Stromal cell of bone marrow (primary cell): Measurements from ENCODE around the gene CYP1A1.
"Not testable (repeated sequence)": the region's sequence is repeated elsewhere in the genome, so short reads cannot be mapped to it uniquely, and the experiment has no call there.

Experiments
- DNase-seq: peaks from one replicate; pipeline ENCODE4 v3.0.0-alpha.2; 2012; ENCODE audit warnings: low read depth

CYP1A1 gene

DNA sequence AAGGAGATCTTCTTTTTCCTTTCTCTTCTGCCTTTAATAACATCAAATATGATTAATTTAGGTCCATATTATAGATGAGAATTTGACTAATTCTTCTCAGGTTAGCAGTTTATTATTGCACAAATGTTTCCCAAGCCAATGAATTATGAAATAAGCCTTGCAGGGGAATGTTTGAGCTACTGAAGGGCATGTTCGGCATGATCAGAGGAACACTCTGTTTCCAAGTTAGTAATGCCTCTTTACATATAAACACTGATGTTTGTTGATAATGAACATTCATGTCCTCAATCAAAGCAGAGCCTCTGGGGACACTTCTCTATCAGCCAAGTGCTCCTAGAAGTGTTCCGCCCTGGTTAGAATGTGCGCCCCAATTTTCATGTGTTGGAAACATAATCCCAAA, 10.0 kb upstream of the CYP1A1 start:
- no peak for DNase-seq

GRCh38 chr15:74733269-74733668, 7.9 kb upstream of the CYP1A1 start:
- no peak for DNase-seq

DNA sequence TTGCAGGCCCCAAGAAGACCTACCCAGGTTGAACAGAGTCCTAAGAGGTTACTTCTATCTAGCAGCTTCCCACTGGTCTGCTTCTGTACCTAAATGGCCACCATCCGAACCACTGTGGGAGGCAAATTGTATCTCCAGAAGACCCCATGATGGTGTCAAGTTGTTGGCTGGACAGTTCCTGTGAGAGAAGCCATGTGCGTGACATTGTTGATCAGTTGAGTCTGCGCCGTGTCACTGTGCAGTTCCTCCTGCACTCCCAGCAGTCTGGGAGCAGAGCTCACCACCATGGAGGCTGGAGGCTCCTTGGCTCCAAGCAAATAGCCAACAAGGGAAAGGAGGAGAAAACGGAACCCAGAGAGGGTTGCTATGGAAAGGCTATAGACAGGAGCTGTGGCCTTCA, 7.5 kb upstream of the CYP1A1 start:
- DNase-seq: no peak

DNA sequence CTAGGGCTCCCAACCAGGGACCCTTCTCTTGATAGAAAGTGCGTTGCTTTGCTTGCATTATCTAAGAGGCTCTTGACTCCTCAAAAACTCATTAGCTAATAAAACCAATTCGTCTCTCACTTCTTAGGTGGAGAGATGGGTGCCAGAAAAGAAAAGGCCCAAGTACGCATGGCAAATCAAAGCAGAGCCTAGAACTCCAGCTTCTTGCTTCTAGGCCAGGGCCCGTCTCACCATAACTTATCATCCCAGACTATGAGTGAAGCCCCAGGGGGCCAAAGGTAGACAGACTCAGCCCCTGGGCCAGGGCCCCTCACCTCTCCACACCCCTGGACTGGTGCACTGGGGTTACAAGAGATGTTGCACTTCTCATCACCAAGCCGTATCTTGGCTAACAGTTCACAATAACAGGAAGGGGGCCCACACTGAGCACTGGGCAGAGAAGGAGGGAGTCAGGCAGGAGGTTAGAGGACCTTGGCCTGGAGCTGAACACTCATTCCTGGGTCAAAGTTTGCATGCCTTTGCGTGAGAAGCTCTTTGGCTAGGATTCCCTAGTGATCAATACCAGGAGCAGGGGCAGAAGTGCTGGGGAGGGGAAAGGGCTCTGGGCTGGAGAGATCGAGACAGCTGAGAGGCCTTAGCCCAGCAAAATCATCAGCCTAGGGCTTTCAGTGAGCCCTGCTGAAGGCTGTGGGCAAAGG, 5.4 kb upstream of the CYP1A1 start:
- DNase-seq: no peak

DNA sequence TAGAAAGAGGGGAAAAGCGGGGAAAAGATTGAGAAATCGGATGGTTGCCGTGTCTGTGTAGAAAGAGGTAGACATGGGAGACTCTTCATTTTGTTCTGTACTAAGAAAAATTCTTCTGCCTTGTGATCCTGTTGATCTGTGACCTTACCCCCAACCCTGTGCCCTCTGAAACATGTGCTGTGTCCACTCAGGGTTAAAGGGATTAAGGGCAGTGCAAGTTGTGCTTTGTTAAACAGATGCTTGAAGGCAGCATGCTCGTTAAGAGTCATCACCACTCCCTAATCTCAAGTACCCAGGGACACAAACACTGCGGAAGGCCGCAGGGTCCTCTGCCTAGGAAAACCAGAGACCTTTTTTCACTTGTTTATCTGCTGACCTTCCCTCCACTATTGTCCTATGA, 4.0 kb upstream of the CYP1A1 start:
- DNase-seq: not testable (repeated sequence)

GRCh38 chr15:74728699-74729098, 3.4 kb upstream of the CYP1A1 start:
- not testable (repeated sequence) for DNase-seq

GRCh38 chr15:74727727-74728126, 2.4 kb upstream of the CYP1A1 start:
- DNase-seq: no peak

DNA sequence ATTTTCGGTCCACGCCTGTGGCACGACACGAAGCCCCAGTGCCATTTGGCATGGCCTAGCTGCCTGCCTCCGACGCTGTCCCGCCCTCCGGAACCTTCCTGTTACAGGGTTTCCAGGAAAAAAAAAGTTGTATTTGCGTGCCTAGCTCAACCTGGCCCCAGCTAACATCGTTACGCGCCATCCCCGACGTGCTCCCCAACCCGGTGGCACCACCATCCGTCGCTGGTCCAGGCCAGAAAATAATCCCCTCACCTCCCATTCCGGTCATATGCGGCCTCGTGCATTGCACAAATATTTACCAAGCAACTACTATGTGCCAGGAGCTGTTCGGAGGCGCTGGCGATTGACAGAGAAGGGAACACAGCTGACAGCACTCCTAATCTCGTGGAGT, 1.4 kb upstream of the CYP1A1 start:
- DNase-seq: no peak

GRCh38 chr15:74725845-74726773, 781 bp upstream of the CYP1A1 start:
- DNase-seq: no peak

DNA sequence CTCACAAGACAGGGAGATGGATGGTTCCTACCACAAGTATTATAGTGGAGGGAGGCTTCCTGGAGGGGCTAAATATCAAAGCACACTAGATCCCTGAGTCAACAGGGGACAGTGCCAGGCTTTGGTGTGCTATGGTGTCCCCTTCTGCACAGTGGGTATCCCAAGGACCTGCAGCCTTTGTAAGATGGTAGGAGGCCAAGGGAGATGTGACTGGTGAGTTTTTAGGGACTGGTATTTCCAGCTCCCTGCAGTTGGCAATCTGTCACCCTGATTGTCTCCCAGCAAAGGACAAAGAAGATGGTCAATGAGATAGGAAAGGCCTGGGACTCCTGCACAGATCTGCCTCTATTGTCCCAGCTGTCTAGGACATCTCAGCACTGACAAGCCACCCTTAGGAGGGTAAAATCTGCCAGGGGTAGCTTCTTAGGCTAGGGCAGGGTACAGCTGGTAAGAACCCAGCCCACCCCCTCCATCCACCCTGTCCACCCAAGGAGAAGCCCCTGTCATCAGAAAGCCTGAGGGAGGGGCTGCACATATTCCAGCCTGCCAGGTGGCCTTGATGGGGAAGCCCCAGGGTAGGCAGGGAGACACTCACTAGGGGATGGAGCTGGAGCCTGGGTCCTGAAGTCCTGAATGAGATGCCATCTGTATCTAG, 631 bp downstream of the CYP1A1 start:
- no peak for DNase-seq

- peak; percentile 47 for DNase-seq
These were observed 1.5 kb downstream of the CYP1A1 start for GRCh38 chr15:74723754-74724334.

- DNase-seq: no peak
These were observed 2.1 kb downstream of the CYP1A1 start for GRCh38 chr15:74723187-74723586.

DNA sequence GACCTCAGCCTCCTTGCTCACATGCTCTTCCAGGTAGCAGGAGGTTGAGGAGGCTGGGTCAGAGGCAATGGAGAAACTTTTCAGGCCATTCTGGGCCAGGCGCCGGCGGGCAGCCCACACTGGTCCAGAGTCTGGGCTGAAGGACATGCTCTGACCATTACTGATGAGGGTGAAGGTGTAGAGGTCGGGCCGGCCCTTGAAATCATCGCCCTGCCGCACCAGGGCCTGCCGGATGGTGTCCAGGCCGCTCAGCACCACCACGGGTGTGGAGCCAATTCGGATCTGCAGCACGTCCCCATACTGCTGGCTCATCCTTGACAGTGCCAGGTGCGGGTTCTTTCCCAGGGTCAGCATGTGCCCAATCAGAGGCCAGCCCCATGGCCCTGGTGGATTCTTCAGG, 2.7 kb downstream of the CYP1A1 start:
- no peak for DNase-seq

DNA sequence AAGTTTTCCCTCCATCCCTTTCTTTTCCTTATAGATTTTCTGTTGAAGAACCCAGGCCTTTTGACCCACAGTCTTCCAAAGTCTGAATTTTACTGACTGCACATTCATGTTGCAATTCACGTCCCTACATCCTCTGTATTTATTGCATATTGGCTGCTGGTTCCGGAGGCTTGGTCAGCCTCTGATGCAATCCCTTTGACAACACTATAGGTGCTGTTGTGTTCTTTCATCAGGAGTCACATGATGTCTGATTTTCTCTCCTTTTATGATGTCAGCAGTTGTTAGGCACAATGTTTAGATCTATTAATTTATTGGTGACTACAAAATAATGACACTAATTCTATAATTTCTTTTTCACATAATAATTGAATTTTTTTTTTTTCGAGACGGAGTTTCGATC, 8.7 kb downstream of the CYP1A1 start:
- DNase-seq: no peak

GRCh38 chr15:74712311-74712710, 13.0 kb downstream of the CYP1A1 start:
- DNase-seq: no peak

DNA sequence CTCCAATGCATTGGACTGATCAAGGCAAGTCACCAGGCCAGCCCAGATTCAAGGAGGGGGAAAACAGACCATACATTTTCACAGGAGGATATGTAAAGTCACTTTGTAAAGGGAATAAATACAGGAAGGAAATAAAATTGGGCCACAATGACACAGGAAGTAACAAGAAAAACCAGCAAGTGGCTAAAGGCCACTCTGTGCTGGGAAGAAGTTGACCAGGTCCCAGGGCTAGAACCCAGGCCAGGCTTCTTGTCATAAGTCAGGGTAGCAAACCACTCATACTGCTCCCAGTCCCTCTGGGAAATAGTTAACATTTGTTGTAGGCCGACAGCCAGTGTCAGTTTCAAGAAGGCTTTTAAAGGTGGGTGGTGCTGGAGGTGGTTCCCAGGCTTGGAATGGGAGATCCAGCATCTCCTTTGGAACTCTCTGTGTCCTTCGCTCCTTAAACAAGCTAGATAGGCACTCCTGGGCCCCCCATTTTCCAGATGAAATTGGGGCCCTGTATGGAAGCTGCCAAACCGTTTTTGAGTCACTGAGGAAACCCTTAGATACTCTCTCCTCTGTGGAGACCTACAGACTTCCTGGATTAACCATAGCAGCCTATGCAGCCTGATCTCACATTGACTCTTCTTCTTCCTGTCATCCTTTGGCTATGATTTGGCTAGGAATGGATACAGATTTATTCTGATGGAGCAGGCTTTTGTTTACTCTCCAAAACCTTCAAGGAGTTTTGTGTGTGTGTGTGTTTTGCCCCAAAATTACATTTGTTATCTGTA, 14.8 kb downstream of the CYP1A1 start:
- DNase-seq: no peak

DNA sequence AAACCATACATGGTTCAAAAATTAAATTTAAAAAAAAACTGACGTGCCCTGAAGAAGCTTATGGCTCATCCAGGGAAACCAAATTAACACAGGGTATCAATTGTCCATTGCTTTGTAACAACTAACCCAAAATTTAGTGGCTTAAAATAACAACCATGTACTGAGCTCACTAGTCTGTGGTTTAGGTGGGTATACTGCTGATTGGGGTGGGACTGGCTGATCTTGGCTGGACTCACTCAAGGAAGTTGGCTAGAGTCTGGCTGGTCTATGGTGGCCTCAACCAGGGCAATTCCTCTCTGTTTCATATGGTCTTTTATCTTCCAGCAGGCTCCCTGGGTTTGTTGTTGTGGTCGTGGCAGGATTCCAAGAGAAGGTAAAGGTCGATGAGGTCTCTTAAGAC, 15.4 kb downstream of the CYP1A1 start:
- no peak for DNase-seq

- peak; percentile 24 for DNase-seq
These were observed 16.3 kb downstream of the CYP1A1 start for GRCh38 chr15:74709011-74709410.

- no peak for DNase-seq
These were observed 28.5 kb downstream of the CYP1A1 start for GRCh38 chr15:74696808-74697207.

DNA sequence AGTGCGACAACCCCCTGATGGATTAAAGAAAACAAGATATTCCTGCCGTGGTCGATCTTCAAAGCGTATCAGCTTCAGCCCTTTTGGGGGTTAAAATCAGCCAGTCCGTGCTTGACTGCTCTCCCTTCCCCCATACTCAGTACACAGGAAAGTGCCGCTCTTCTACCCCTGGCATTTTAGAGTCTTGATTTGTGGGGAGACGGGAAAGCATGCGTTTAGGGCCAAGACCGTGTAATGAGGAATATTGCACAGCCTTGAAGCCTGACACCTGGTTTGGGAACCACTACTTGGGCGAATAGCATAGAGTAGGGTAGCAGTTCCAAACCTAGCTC, 29.0 kb downstream of the CYP1A1 start:
- DNase-seq: no peak

- DNase-seq: peak; percentile 77
These were observed 29.5 kb downstream of the CYP1A1 start, which contains the start of gene EDC3 for GRCh38 chr15:74695597-74696397. Gene EDC3 (minus strand): TSS chr15:74696024. CDS start chr15:74675124, 20,900 bp downstream.
